ENCODE results near the gene TIMD4. TPM values are rescaled to one million over a fixed set of nuclear protein-coding genes. Genes with fewer than 3 reads are reported as not detected.

TIMD4 gene
- total RNA-seq, 1 experiment from 2014 or later: not detected

GRCh38 chr5:156981481-156981880, 18.5 kb upstream of the TIMD4 start:
- Histone ChIP-seq H4K91ac (ENCODE audit: insufficient read length, low read depth, low read length) (no peak overlapping the region), H3K23ac (ENCODE audit: insufficient read length, low read depth, low read length) (no peak overlapping the region), H3K18ac (ENCODE audit: insufficient read length, low read depth, low read length) (no peak overlapping the region), H3K79me1 (ENCODE audit: insufficient read depth, low read depth, low read length, poor library complexity, severe bottlenecking) (no peaks in the 10 kb centered on the region), H3T11ph (ENCODE audit: low read length) (no peak overlapping the region), H3K27ac (ENCODE audit: insufficient read length, low read depth, low read length) (no peak overlapping the region), H4K8ac (replicated peaks; ENCODE audit: insufficient read length, low read depth, low read length) (no peak overlapping the region), H3K4me1 (ENCODE audit: insufficient read depth, low read length) (no peaks in the 10 kb centered on the region), H2BK12ac (ENCODE audit: insufficient read length, low read depth, low read length) (no peak overlapping the region), H3K14ac (ENCODE audit: insufficient read depth, low read length) (no peak overlapping the region), H2BK20ac (ENCODE audit: low read depth, low read length, poor library complexity, severe bottlenecking) (no peak overlapping the region), H2BK120ac (ENCODE audit: low read depth, low read length, poor library complexity, severe bottlenecking) (no peak overlapping the region), H3K56ac (ENCODE audit: insufficient read length, low read depth, low read length) (no peak overlapping the region), H3K4ac (ENCODE audit: low read depth, low read length) (no peak overlapping the region), H3K79me2 (ENCODE audit: insufficient read depth, low read length) (no peaks in the 10 kb centered on the region), H4K5ac (ENCODE audit: insufficient read length, low read depth, low read length) (no peak overlapping the region), H3K4me2 (ENCODE audit: insufficient read depth, insufficient read length, low read length) (no peak overlapping the region), H3K27me3 (ENCODE audit: insufficient read depth, low read length) (no peaks in the 10 kb centered on the region), H3K9ac (ENCODE audit: extremely low read depth, insufficient read length, low read length) (no peak overlapping the region), H3K23me2 (ENCODE audit: insufficient read length, low read depth, low read length, poor library complexity, severe bottlenecking) (no peaks in the 10 kb centered on the region), H2BK15ac (ENCODE audit: low read depth, low read length) (no peak overlapping the region), H2AK5ac (ENCODE audit: insufficient read length, low read length) (no peak overlapping the region), H3K9me3 (ENCODE audit: control insufficient read depth, low read depth, low read length) (no peaks in the 10 kb centered on the region), H2AFZ (ENCODE audit: low read length) (no peak overlapping the region), H4K20me1 (ENCODE audit: control insufficient read depth, insufficient read depth, insufficient read length) (no peaks in the 10 kb centered on the region), H2BK5ac (ENCODE audit: insufficient read length, low read length) (no peak overlapping the region)
- no peaks in the 10 kb centered on the region for H3K27me3 Mint-ChIP-seq (ENCODE audit: low read depth)
- H3K27ac Mint-ChIP-seq: no peak overlapping the region
- TF ChIP-seq CTCF (conservative IDR thresholded peaks at IDR 0.05): no peak
- peaks cover 0 to 3% of the 10 kb centered on the region in 2 experiments; a peak in 2 of 5 replicates for H3K9me3 Mint-ChIP-seq
- no peak for DNase-seq
- no peaks in the 10 kb centered on the region for H3K4me1 Mint-ChIP-seq
- H3K4me3 Mint-ChIP-seq: no peak overlapping the region
- peaks cover 0 to 2% (median 0%) of the 10 kb centered on the region in 3 experiments; a peak in 1 of 7 replicates for H3K36me3 Mint-ChIP-seq (ENCODE audit: insufficient read depth in 1 of 3, low read depth in 3 of 3)

All from H9 (cell line).